Hepatocyte (in vitro differentiated cells): ENCODE measurements around the gene GRIK4.

Source experiments
- EZH2 ChIP-seq: fragments of 200-600 bp; sonication (generic); IDR thresholded peaks from 2 replicates; pipeline ENCODE4 v1.6.1; 2016; ENCODE audit warnings: antibody characterized with exemption, mild to moderate bottlenecking, borderline replicate concordance
- TF ChIP-seq, protein P1 (sequence below): fragments of 200-600 bp; sonication (generic); IDR thresholded peaks from 2 replicates; pipeline ENCODE4 v1.5.1; 2016; ENCODE audit warnings: antibody characterized with exemption, mild to moderate bottlenecking; ENCODE audit not compliant: poor library complexity

DNA sequence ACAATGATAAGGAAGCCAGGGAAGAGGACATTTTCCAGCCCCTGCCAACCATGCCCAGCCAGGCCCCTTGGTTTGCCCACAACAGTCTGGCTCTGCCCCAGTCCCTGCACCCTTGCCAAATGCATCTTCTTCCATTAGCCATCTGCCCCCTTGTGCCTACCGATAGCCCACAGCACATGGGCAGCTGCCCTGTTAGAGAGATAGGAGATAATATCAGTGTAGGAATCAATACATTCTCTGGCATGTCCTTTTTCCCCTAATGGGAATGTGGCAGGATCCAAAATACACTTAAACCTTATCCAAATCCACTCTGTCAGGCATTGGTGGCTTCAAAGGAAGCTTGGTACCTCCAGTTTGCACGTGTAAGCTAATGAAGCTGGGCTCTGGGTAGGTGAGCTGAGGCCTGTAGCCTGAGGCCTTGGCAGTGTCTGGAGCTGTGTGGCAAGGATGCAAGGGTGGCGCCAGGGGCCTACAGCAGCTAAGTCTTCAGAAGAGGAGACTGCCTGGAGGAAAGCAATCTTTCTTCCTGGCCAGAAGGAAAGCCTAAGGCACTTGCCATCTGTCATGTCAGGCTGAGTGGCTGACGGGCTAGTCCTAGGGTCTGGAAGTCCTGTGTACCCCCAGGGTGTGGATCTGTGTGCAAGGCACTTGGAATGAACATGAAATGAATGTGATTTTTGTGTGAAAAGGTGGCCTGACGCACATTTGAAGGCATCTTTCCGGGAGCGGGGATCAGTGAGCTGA lies 348.2 kb downstream of the GRIK4 start:
- TF ChIP-seq, protein P1, sequence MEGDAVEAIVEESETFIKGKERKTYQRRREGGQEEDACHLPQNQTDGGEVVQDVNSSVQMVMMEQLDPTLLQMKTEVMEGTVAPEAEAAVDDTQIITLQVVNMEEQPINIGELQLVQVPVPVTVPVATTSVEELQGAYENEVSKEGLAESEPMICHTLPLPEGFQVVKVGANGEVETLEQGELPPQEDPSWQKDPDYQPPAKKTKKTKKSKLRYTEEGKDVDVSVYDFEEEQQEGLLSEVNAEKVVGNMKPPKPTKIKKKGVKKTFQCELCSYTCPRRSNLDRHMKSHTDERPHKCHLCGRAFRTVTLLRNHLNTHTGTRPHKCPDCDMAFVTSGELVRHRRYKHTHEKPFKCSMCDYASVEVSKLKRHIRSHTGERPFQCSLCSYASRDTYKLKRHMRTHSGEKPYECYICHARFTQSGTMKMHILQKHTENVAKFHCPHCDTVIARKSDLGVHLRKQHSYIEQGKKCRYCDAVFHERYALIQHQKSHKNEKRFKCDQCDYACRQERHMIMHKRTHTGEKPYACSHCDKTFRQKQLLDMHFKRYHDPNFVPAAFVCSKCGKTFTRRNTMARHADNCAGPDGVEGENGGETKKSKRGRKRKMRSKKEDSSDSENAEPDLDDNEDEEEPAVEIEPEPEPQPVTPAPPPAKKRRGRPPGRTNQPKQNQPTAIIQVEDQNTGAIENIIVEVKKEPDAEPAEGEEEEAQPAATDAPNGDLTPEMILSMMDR, result no peak
- no peak for TF ChIP-seq EZH2
